SK-N-SH treated with all-trans-retinoic acid at 6 μM for 48 hours (cell line): ENCODE results near the gene KIF6.

ENCODE experiments used
- ARNTL ChIP-seq: fragments of 450-650 bp; formaldehyde crosslinking; IDR thresholded peaks from 2 replicates; pipeline ENCODE4 v1.5.0; 2020; ENCODE audit warnings: low read depth, mild to moderate bottlenecking, moderate library complexity, borderline replicate concordance
- BACH2 ChIP-seq: fragments of 250-450 bp; sonication (Bioruptor Pico); IDR thresholded peaks from 2 replicates; pipeline ENCODE4 v1.9.0; 2021; ENCODE audit warnings: mild to moderate bottlenecking, borderline replicate concordance
- CREB5 ChIP-seq: fragments of 250-450 bp; sonication (Bioruptor Pico); IDR thresholded peaks from 2 replicates; pipeline ENCODE4 v1.5.1; 2020; ENCODE audit warnings: low read depth, mild to moderate bottlenecking, moderate library complexity
- PATZ1 ChIP-seq: fragments of 250-450 bp; sonication (Bioruptor Pico); IDR thresholded peaks from 2 replicates; pipeline ENCODE4 v1.8.0; 2020; ENCODE audit warnings: mild to moderate bottlenecking, moderate library complexity, borderline replicate concordance
- RARB ChIP-seq: fragments of 250-450 bp; sonication (Bioruptor Pico); IDR thresholded peaks from 2 replicates; pipeline ENCODE4 v1.8.0; 2021; ENCODE audit warnings: mild to moderate bottlenecking, moderate library complexity
- SNAI2 ChIP-seq: fragments of 250-450 bp; sonication (Bioruptor Pico); IDR thresholded peaks from 2 replicates; pipeline ENCODE4 v1.5.0; 2020; ENCODE audit warnings: mild to moderate bottlenecking, moderate library complexity
- ZNF565 ChIP-seq: fragments of 450-650 bp; formaldehyde crosslinking; conservative IDR thresholded peaks from 2 replicates; pipeline ENCODE4 v1.5.0; 2020; ENCODE audit warnings: low read depth, mild to moderate bottlenecking, moderate library complexity
- ZNF70 ChIP-seq: fragments of 450-650 bp; formaldehyde crosslinking; IDR thresholded peaks from 2 replicates; pipeline ENCODE4 v1.5.0; 2020; ENCODE audit warnings: mild to moderate bottlenecking, moderate library complexity
- ZNF8 ChIP-seq: fragments of 450-650 bp; formaldehyde crosslinking; IDR thresholded peaks from 2 replicates; pipeline ENCODE4 v1.5.0; 2020; ENCODE audit warnings: mild to moderate bottlenecking, moderate library complexity

- TF ChIP-seq ARNTL (CRISPR knock-in tag) (no peak), ZNF565 (CRISPR knock-in tag) (no peak), CREB5 (CRISPR knock-in tag) (no peak), PATZ1 (CRISPR knock-in tag) (no peak), RARB (no peak), ZNF8 (CRISPR knock-in tag) (no peak), ZNF70 (CRISPR knock-in tag) (no peak), SNAI2 (CRISPR knock-in tag) (no peak), BACH2 (CRISPR knock-in tag) (no peak)
Observed at GRCh38 chr6:39321761-39322160, 403.4 kb downstream of the KIF6 start.
